Placental pericyte (primary cell): Measurements from ENCODE around the gene ITPK1. TPM values are rescaled to one million over a fixed set of nuclear protein-coding genes. Genes with fewer than 3 reads are reported as not detected.

ENCODE experiments used
- total RNA-seq: library from RNA; depleted of rRNA; stranded (reverse); fragments of >200 nt; gene quantifications from 2 replicates; pipeline ENCODE4 v1.2.3, GENCODE V29; 2012

Gene ITPK1
- total RNA-seq: 10.7 and 16.9 TPM in 2 replicates

GRCh38 chr14:93115821-93116675, at the start of gene ITPK1:
TSS of gene ITPK1 (minus strand) at chr14:93115925. CDS start at chr14:93115163, 762 bp downstream.

GRCh38 chr14:92922883-92923743, 192.6 kb downstream of the ITPK1 start, which contains the start of gene CHGA:
TSS of gene CHGA (plus strand) at chr14:92923150. CDS start at chr14:92923360, 210 bp downstream.

Other genes with a start within 250 kb of the ITPK1 start
- gene CHGA, start 192.8 kb downstream of the ITPK1 start, total RNA-seq: not detected in 2 replicates
- gene MOAP1, start 69.0 kb upstream of the ITPK1 start, total RNA-seq: 9.3 and 12.9 TPM in 2 replicates
- gene LYSET, start 69.4 kb upstream of the ITPK1 start, total RNA-seq: 5.9 and 11.9 TPM in 2 replicates
- gene GON7, start 91.1 kb upstream of the ITPK1 start, total RNA-seq: 8.8 and 13.7 TPM in 2 replicates
- gene UBR7, start 91.3 kb upstream of the ITPK1 start, total RNA-seq: 11.4 and 37.1 TPM in 2 replicates
- 28.4 and 32.5 TPM in 2 replicates for gene BTBD7, start 217.1 kb upstream of the ITPK1 start, total RNA-seq
- gene COX8C, start 231.3 kb upstream of the ITPK1 start, total RNA-seq: not detected in 2 replicates